BLaER1 (cell line): ENCODE measurements around the gene ACER1.
A peak's percentile ranks its signal among the peaks of the same experiment; 100 is the strongest.
"Not testable (repeated sequence)": the region's sequence is repeated elsewhere in the genome, so short reads cannot be mapped to it uniquely, and the experiment has no call there.

Experiments
- H3K27ac ChIP-seq: shearing (Covaris generic); formaldehyde crosslinking; 2 replicates; pipeline ENCODE4 v1.8.1; 2022
- H3K27me3 ChIP-seq: shearing (Covaris generic); formaldehyde crosslinking; 2 replicates; pipeline ENCODE4 v1.8.1; 2022
- H3K36me3 ChIP-seq: shearing (Covaris generic); formaldehyde crosslinking; 2 replicates; pipeline ENCODE4 v1.8.1; 2022
- H3K4me1 ChIP-seq: shearing (Covaris generic); formaldehyde crosslinking; 2 replicates; pipeline ENCODE4 v1.8.1; 2022
- H3K4me2 ChIP-seq: shearing (Covaris generic); formaldehyde crosslinking; 2 replicates; pipeline ENCODE4 v1.8.1; 2022
- H3K4me3 ChIP-seq: shearing (Covaris generic); formaldehyde crosslinking; 2 replicates; pipeline ENCODE4 v1.8.1; 2022
- H3K9ac ChIP-seq: shearing (Covaris generic); formaldehyde crosslinking; 2 replicates; pipeline ENCODE4 v1.8.1; 2022
- H3K9me3 ChIP-seq: shearing (Covaris generic); formaldehyde crosslinking; 2 replicates; pipeline ENCODE4 v1.8.1; 2022
- H4K20me1 ChIP-seq: shearing (Covaris generic); formaldehyde crosslinking; 2 replicates; pipeline ENCODE4 v1.8.1; 2022
- Cebpa-rat ChIP-seq: shearing (Covaris generic); IDR thresholded peaks from 2 replicates; pipeline ENCODE4 v1.8.1; 2022

ACER1 gene

GRCh38 chr19:6358003-6358402, 24.6 kb upstream of the ACER1 start:
- Histone ChIP-seq H3K27ac (no peak overlapping the region), H3K4me2 (no peak overlapping the region)

GRCh38 chr19:6357174-6357573, 23.8 kb upstream of the ACER1 start:
- Histone ChIP-seq H3K9me3 (peaks cover 6% of the 10 kb centered on the region), H4K20me1 (no peaks in the 10 kb centered on the region), H3K27ac (no peak overlapping the region), H3K27me3 (no peaks in the 10 kb centered on the region), H3K36me3 (no peaks in the 10 kb centered on the region), H3K4me2 (no peak overlapping the region), H3K4me3 (no peak overlapping the region), H3K4me1 (peaks cover under 1% of the 10 kb centered on the region), H3K9ac (no peak overlapping the region)
- TF ChIP-seq Cebpa-rat = no peak

More at GRCh38 chr19:6358003-6358402, 24.6 kb upstream of the ACER1 start:
- TF ChIP-seq Cebpa-rat = no peak
- peaks cover 6% of the 10 kb centered on the region for H3K9me3 ChIP-seq
- no peaks in the 10 kb centered on the region for H3K36me3 ChIP-seq
- H3K4me3 ChIP-seq = no peak overlapping the region
- no peak overlapping the region for H3K9ac ChIP-seq
- H3K4me1 ChIP-seq = peaks cover 8% of the 10 kb centered on the region
- no peaks in the 10 kb centered on the region for H3K27me3 ChIP-seq
- H4K20me1 ChIP-seq = no peaks in the 10 kb centered on the region

- not testable (repeated sequence) for H3K36me3 ChIP-seq, H3K9me3 ChIP-seq, H3K27ac ChIP-seq, H3K4me2 ChIP-seq, H3K4me1 ChIP-seq, H3K4me3 ChIP-seq, H3K27me3 ChIP-seq, H3K9ac ChIP-seq, H4K20me1 ChIP-seq
Observed at GRCh38 chr19:6355321-6356040, 22.1 kb upstream of the ACER1 start.

GRCh38 chr19:6354098-6354674, 20.8 kb upstream of the ACER1 start:
- Histone ChIP-seq H3K4me2 (no peak overlapping the region), H3K9ac (no peak overlapping the region), H4K20me1 (no peaks in the 10 kb centered on the region), H3K36me3 (no peaks in the 10 kb centered on the region), H3K27ac (no peak overlapping the region), H3K4me3 (no peak overlapping the region), H3K4me1 (no peaks in the 10 kb centered on the region), H3K27me3 (no peaks in the 10 kb centered on the region), H3K9me3 (peaks cover 6% of the 10 kb centered on the region)
- TF ChIP-seq Cebpa-rat = no peak

GRCh38 chr19:6352381-6353165, 19.2 kb upstream of the ACER1 start:
- H3K4me2 ChIP-seq = no peak overlapping the region
- no peaks in the 10 kb centered on the region for H3K27me3 ChIP-seq
- no peak overlapping the region for H3K27ac ChIP-seq
- no peak overlapping the region for H3K9ac ChIP-seq
- TF ChIP-seq Cebpa-rat = no peak
- H3K9me3 ChIP-seq = peaks cover 6% of the 10 kb centered on the region
- no peaks in the 10 kb centered on the region for H4K20me1 ChIP-seq
- H3K36me3 ChIP-seq = no peaks in the 10 kb centered on the region
- no peaks in the 10 kb centered on the region for H3K4me1 ChIP-seq
- no peak overlapping the region for H3K4me3 ChIP-seq

GRCh38 chr19:6350688-6351087, 17.3 kb upstream of the ACER1 start:
- H3K4me1 ChIP-seq = no peaks in the 10 kb centered on the region
- no peaks in the 10 kb centered on the region for H4K20me1 ChIP-seq
- no peak overlapping the region for H3K4me2 ChIP-seq
- no peak overlapping the region for H3K4me3 ChIP-seq
- H3K27ac ChIP-seq = no peak overlapping the region
- no peak for TF ChIP-seq Cebpa-rat
- no peak overlapping the region for H3K9ac ChIP-seq
- peaks cover 6% of the 10 kb centered on the region for H3K9me3 ChIP-seq
- H3K36me3 ChIP-seq = no peaks in the 10 kb centered on the region
- H3K27me3 ChIP-seq = no peaks in the 10 kb centered on the region

- H3K9me3 ChIP-seq, H3K4me1 ChIP-seq, H3K36me3 ChIP-seq, H3K27me3 ChIP-seq, H4K20me1 ChIP-seq, H3K4me2 ChIP-seq, H3K9ac ChIP-seq, H3K4me3 ChIP-seq, H3K27ac ChIP-seq: not testable (repeated sequence)
Observed at GRCh38 chr19:6349271-6349670, 15.9 kb upstream of the ACER1 start.

- H3K27me3 ChIP-seq = no peaks in the 10 kb centered on the region
- H3K4me2 ChIP-seq = no peak overlapping the region
- no peaks in the 10 kb centered on the region for H3K36me3 ChIP-seq
- no peak for TF ChIP-seq Cebpa-rat
- no peak overlapping the region for H3K9ac ChIP-seq
- H4K20me1 ChIP-seq = no peaks in the 10 kb centered on the region
- peaks cover 11% of the 10 kb centered on the region for H3K9me3 ChIP-seq
- H3K4me3 ChIP-seq = no peak overlapping the region
- peaks cover 14% of the 10 kb centered on the region for H3K4me1 ChIP-seq
- no peak overlapping the region for H3K27ac ChIP-seq
Observed at GRCh38 chr19:6343462-6343861, 10.1 kb upstream of the ACER1 start.

- Histone ChIP-seq H3K4me2 (peak overlapping the region; percentile 62), H3K9ac (no peak overlapping the region), H3K27ac (peak overlapping the region; percentile 60), H3K36me3 (no peaks in the 10 kb centered on the region), H3K4me3 (no peak overlapping the region), H3K4me1 (peaks cover 14% of the 10 kb centered on the region), H4K20me1 (no peaks in the 10 kb centered on the region), H3K27me3 (no peaks in the 10 kb centered on the region), H3K9me3 (peaks cover 11% of the 10 kb centered on the region)
- no peak for TF ChIP-seq Cebpa-rat
Observed at GRCh38 chr19:6340493-6341201, 7.2 kb upstream of the ACER1 start.
